Endodermal cell (in vitro differentiated cells): ENCODE results near the gene ITPKA. TPM values are rescaled to one million over a fixed set of nuclear protein-coding genes. Genes with fewer than 3 reads are reported as not detected.

Source experiments
- DNase-seq: peaks from one replicate; pipeline ENCODE4 v3.0.0-alpha.2; 2017
- H3K27ac ChIP-seq: 2 replicates; pipeline ENCODE4 v1.5.1; 2013; ENCODE audit warnings: mild to moderate bottlenecking, low read depth, low read length, moderate library complexity
- H3K27me3 ChIP-seq: 2 replicates; pipeline ENCODE4 v1.6.1; 2013; ENCODE audit warnings: mild to moderate bottlenecking, low read length, moderate library complexity; ENCODE audit not compliant: insufficient read depth, control insufficient read depth, poor library complexity, severe bottlenecking
- H3K36me3 ChIP-seq: 2 replicates; pipeline ENCODE4 v1.7.0; 2013; ENCODE audit warnings: mild to moderate bottlenecking, low read length, moderate library complexity; ENCODE audit not compliant: control insufficient read depth, insufficient read depth
- H3K4me1 ChIP-seq: one replicate; pipeline ENCODE4 v1.7.0; 2013; ENCODE audit warnings: low read length; ENCODE audit not compliant: control insufficient read depth, insufficient read depth
- H3K4me3 ChIP-seq: 2 replicates; pipeline ENCODE4 v1.5.1; 2013; ENCODE audit warnings: mild to moderate bottlenecking, low read length, moderate library complexity
- H3K9ac ChIP-seq: 2 replicates; pipeline ENCODE4 v1.6.1; 2013; ENCODE audit warnings: mild to moderate bottlenecking, low read length, moderate library complexity; ENCODE audit not compliant: poor library complexity, severe bottlenecking; ENCODE audit errors: extremely low read depth
- H3K9me3 ChIP-seq: 2 replicates; pipeline ENCODE4 v1.6.1; 2013; ENCODE audit warnings: mild to moderate bottlenecking, low read length, moderate library complexity; ENCODE audit not compliant: control insufficient read depth
- H3K27ac Mint-ChIP-seq: 2 replicates; pipeline ENCODE4 v1.8.0; 2020; ENCODE audit warnings: mixed read lengths
- H3K27me3 Mint-ChIP-seq: 2 replicates; pipeline ENCODE4 v1.8.0; 2021; ENCODE audit warnings: mild to moderate bottlenecking, mixed read lengths; ENCODE audit not compliant: insufficient read depth
- H3K36me3 Mint-ChIP-seq: 2 replicates; pipeline ENCODE4 v1.8.0; 2020; ENCODE audit warnings: low read depth, mixed read lengths
- H3K4me1 Mint-ChIP-seq: 2 replicates; pipeline ENCODE4 v1.8.0; 2020; ENCODE audit warnings: mixed read lengths
- H3K4me3 Mint-ChIP-seq: 2 replicates; pipeline ENCODE4 v1.8.0; 2020; ENCODE audit warnings: mild to moderate bottlenecking, moderate library complexity, mixed read lengths
- H3K9me3 Mint-ChIP-seq: 2 replicates; pipeline ENCODE4 v1.8.0; 2020; ENCODE audit warnings: mild to moderate bottlenecking, mixed read lengths
- WGBS, 2 experiments: methylation state at CpG; one replicate each; pipeline versions ENCODE4 v1.1.5 to v1.1.7; 2013; ENCODE audit warnings: missing lambda C conversion rate in 2 of 2, mixed read lengths in 1 of 2; ENCODE audit not compliant: insufficient coverage in 1 of 2, insufficient read length in 1 of 2; 5-methylcytosine and 5-hydroxymethylcytosine counted together
- total RNA-seq, 2 donors: library from RNA; stranded (reverse); fragmentation: NEBNext Ultra II Directional in 1 of 2; extraction: Animal tissue kit (Norgen Biotek cat#: 25700) in 1 of 2; gene quantifications; 2 replicates in 1 of 2; 3 replicates in 1 of 2; pipeline ENCODE4 v1.2.1, GENCODE V29; 2021
- TF ChIP-seq, protein P1 (sequence below): fragments of 200-600 bp; sonication (generic); conservative IDR thresholded peaks from 2 replicates; pipeline ENCODE4 v1.5.0; 2021; ENCODE audit warnings: antibody characterized with exemption, mild to moderate bottlenecking

ITPKA gene
- total RNA-seq, 2 donors from 2014 or later = 0.75 to 1.2 TPM

DNA sequence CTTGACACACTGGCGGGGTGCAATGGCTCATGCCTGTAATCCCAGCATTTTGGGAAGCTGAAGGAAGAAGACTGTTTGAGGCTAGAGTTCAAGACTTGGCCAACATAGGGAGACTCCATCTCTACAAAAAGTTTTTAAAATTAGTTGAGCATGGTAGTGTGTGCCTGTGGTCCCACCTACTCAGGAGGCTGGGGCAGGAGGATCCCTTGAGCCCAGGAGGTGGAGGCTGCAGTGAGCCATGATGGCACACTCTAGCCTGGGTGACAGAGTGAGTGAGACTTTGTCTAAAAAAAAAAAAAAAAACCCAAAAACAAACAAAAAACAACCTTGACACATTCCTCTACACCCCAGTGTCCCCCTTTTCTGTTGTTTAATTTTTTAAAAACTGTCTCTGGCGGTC is 4.0 kb upstream of the ITPKA start:
- Histone ChIP-seq H3K9ac (no peak overlapping the region), H3K27ac (no peak overlapping the region), H3K27me3 (peaks cover 42% of the 10 kb centered on the region), H3K36me3 (no peaks in the 10 kb centered on the region), H3K9me3 (no peaks in the 10 kb centered on the region), H3K4me3 (no peak overlapping the region), H3K4me1 (peaks cover 5% of the 10 kb centered on the region)
- no peaks in the 10 kb centered on the region for H3K9me3 Mint-ChIP-seq
- H3K4me1 Mint-ChIP-seq = peaks cover 5% of the 10 kb centered on the region
- 83 to 94% methylated on average over 2 of the region's 2 CpGs for WGBS, 2 experiments
- H3K27ac Mint-ChIP-seq = no peak overlapping the region
- DNase-seq = no peak
- no peaks in the 10 kb centered on the region for H3K36me3 Mint-ChIP-seq
- TF ChIP-seq, protein P1, sequence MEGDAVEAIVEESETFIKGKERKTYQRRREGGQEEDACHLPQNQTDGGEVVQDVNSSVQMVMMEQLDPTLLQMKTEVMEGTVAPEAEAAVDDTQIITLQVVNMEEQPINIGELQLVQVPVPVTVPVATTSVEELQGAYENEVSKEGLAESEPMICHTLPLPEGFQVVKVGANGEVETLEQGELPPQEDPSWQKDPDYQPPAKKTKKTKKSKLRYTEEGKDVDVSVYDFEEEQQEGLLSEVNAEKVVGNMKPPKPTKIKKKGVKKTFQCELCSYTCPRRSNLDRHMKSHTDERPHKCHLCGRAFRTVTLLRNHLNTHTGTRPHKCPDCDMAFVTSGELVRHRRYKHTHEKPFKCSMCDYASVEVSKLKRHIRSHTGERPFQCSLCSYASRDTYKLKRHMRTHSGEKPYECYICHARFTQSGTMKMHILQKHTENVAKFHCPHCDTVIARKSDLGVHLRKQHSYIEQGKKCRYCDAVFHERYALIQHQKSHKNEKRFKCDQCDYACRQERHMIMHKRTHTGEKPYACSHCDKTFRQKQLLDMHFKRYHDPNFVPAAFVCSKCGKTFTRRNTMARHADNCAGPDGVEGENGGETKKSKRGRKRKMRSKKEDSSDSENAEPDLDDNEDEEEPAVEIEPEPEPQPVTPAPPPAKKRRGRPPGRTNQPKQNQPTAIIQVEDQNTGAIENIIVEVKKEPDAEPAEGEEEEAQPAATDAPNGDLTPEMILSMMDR = no peak
- H3K4me3 Mint-ChIP-seq = no peak overlapping the region
- peaks cover 43% of the 10 kb centered on the region for H3K27me3 Mint-ChIP-seq

- no peak for DNase-seq
- H3K9me3 Mint-ChIP-seq = no peaks in the 10 kb centered on the region
- Histone ChIP-seq H3K27me3 (peaks cover 49% of the 10 kb centered on the region), H3K36me3 (no peaks in the 10 kb centered on the region), H3K4me1 (peaks cover 11% of the 10 kb centered on the region), H3K4me3 (no peak overlapping the region), H3K9me3 (no peaks in the 10 kb centered on the region), H3K9ac (no peak overlapping the region), H3K27ac (no peak overlapping the region)
- H3K4me3 Mint-ChIP-seq = no peak overlapping the region
- WGBS, 2 experiments = 52 to 63% methylated on average over 3 to 4 of the region's 4 CpGs
- TF ChIP-seq, protein P1 = no peak
- peaks cover 4% of the 10 kb centered on the region for H3K4me1 Mint-ChIP-seq
- no peaks in the 10 kb centered on the region for H3K36me3 Mint-ChIP-seq
- peaks cover 50% of the 10 kb centered on the region for H3K27me3 Mint-ChIP-seq
- no peak overlapping the region for H3K27ac Mint-ChIP-seq
These were observed 3.3 kb upstream of the ITPKA start for GRCh38 chr15:41490355-41490754.

GRCh38 chr15:41491889-41492288 is 1.8 kb upstream of the ITPKA start:
- H3K36me3 Mint-ChIP-seq = no peaks in the 10 kb centered on the region
- Histone ChIP-seq H3K9me3 (no peaks in the 10 kb centered on the region), H3K4me1 (peaks cover 13% of the 10 kb centered on the region), H3K27ac (no peak overlapping the region), H3K9ac (no peak overlapping the region), H3K27me3 (peaks cover 64% of the 10 kb centered on the region), H3K36me3 (no peaks in the 10 kb centered on the region), H3K4me3 (no peak overlapping the region)
- WGBS, 2 experiments = 89 to 97% methylated on average over 3 to 4 of the region's 4 CpGs
- TF ChIP-seq, protein P1 = no peak
- DNase-seq = no peak
- H3K4me3 Mint-ChIP-seq = no peak overlapping the region
- no peak overlapping the region for H3K27ac Mint-ChIP-seq
- peaks cover 7% of the 10 kb centered on the region for H3K4me1 Mint-ChIP-seq
- peaks cover 63% of the 10 kb centered on the region for H3K27me3 Mint-ChIP-seq
- H3K9me3 Mint-ChIP-seq = no peaks in the 10 kb centered on the region
